PC-9 (cell line): ENCODE measurements around the gene CIAO3. TPM values are rescaled to one million over a fixed set of nuclear protein-coding genes. Genes with fewer than 3 reads are reported as not detected.

Source experiments
- BruUV-seq: library from RNA; stranded (reverse); fragments of 400-500 nt; replicated peaks from 2 replicates; lab custom pipeline; 2021; lab: Mats Ljungman, UMichigan
- CTCF ChIA-PET: fragments of 300-600 bp; sonication (Branson Sonifier 250); formaldehyde crosslinking; loops from one replicate; lab custom pipeline; 2022; ENCODE audit warnings: antibody characterized with exemption; lab: Charles Lee
- POLR2A ChIA-PET: fragments of 300-600 bp; sonication (Branson Sonifier 250); formaldehyde crosslinking; loops from one replicate; lab custom pipeline; 2022; ENCODE audit warnings: antibody characterized with exemption; ENCODE audit not compliant: unreplicated experiment; lab: Charles Lee
- DNase-seq, 2 experiments: peaks; one replicate each; pipeline versions ENCODE4 v3.0.0 to v3.0.0-alpha.2; 2015 to 2022; ENCODE audit warnings: mixed read lengths in 1 of 2
- H2AFZ ChIP-seq: fragments of 200-600 bp; sonication (generic); 2 replicates; pipeline ENCODE4 v1.8.1; 2017; ENCODE audit warnings: antibody characterized with exemption
- H3F3A ChIP-seq: fragments of 200-600 bp; sonication (generic); 2 replicates; pipeline ENCODE4 v1.8.1; 2017; ENCODE audit warnings: antibody characterized with exemption, mild to moderate bottlenecking, low read depth; ENCODE audit not compliant: insufficient read depth
- H3K27ac ChIP-seq: fragments of 200-600 bp; sonication (generic); 2 replicates; pipeline ENCODE4 v1.6.1; 2016; ENCODE audit warnings: mixed run types
- H3K27me3 ChIP-seq: fragments of 200-600 bp; sonication (generic); 2 replicates; pipeline ENCODE4 v1.6.1; 2016; ENCODE audit warnings: low read depth, mixed run types; ENCODE audit not compliant: insufficient read depth
- H3K36me3 ChIP-seq: fragments of 200-600 bp; sonication (generic); 2 replicates; pipeline ENCODE4 v1.6.1; 2016; ENCODE audit warnings: low read depth, mixed run types
- H3K4me1 ChIP-seq: fragments of 200-600 bp; sonication (generic); replicated peaks from 2 replicates; pipeline ENCODE4 v1.6.1; 2016; ENCODE audit warnings: mixed run types; ENCODE audit not compliant: insufficient read depth
- H3K4me2 ChIP-seq: fragments of 200-600 bp; sonication (generic); 2 replicates; pipeline ENCODE4 v1.6.1; 2017; ENCODE audit warnings: mixed run types
- H3K4me3 ChIP-seq: fragments of 200-600 bp; sonication (generic); 2 replicates; pipeline ENCODE4 v1.6.1; 2016; ENCODE audit warnings: mixed run types
- H3K79me2 ChIP-seq: fragments of 200-600 bp; sonication (generic); 2 replicates; pipeline ENCODE4 v1.6.1; 2017; ENCODE audit warnings: low read depth, mixed run types
- H3K9me2 ChIP-seq: fragments of 200-600 bp; sonication (generic); 2 replicates; pipeline ENCODE4 v1.8.1; 2017; ENCODE audit warnings: mild to moderate bottlenecking; ENCODE audit not compliant: insufficient read depth
- H3K9me3 ChIP-seq: fragments of 200-600 bp; sonication (generic); 2 replicates; pipeline ENCODE4 v1.8.1; 2016; ENCODE audit warnings: low read depth; ENCODE audit not compliant: insufficient read depth
- H4K20me1 ChIP-seq: fragments of 200-600 bp; sonication (generic); 2 replicates; pipeline ENCODE4 v1.8.1; 2017; ENCODE audit not compliant: insufficient read depth
- CTCF ChIP-seq: fragments of 200-600 bp; sonication (generic); conservative IDR thresholded peaks from 2 replicates; pipeline ENCODE4 v1.6.1; 2017; ENCODE audit warnings: mixed run types, antibody characterized with exemption, mild to moderate bottlenecking, moderate library complexity
- EZH2 ChIP-seq: fragments of 200-600 bp; sonication (generic); IDR thresholded peaks from 2 replicates; pipeline ENCODE4 v1.8.0; 2017; ENCODE audit warnings: antibody characterized with exemption, low read depth
- intact Hi-C: fragments of 100-400 bp; cut with micrococcal nuclease; formaldehyde crosslinking; loops from one replicate; pipeline ENCODE4 v1.10.0; 2022; ENCODE audit not compliant: unreplicated experiment
- total RNA-seq: library from RNA; stranded (reverse); gene quantifications from 2 replicates; pipeline ENCODE4 v1.2.3, GENCODE V29; 2021

Gene CIAO3
- total RNA-seq, 1 experiment from 2014 or later, result 44.2 TPM

GRCh38 chr16:707062-707538 is 33.7 kb downstream of the CIAO3 start:
- peaks cover 10% of the 10 kb centered on the region for H3K4me1 ChIP-seq
- H2AFZ ChIP-seq, result no peak overlapping the region
- H3K79me2 ChIP-seq, result no peaks in the 10 kb centered on the region
- no peak for DNase-seq
- CTCF ChIA-PET, result interaction anchor here (0.6 to 0.7 kb wide), 2 partner anchors 67 to 640 kb away, joined by 3 to 4 read pairs; no protein-coding TSS in a partner anchor
- no TSS peak for BruUV-seq
- intact Hi-C loops, result no loop called here
- H3K36me3 ChIP-seq, result no peaks in the 10 kb centered on the region
- H3K9me3 ChIP-seq, result no peaks in the 10 kb centered on the region
- POLR2A ChIA-PET, result interaction anchor here (0.6 kb wide), 1 partner anchor 375 kb away, joined by 4 read pairs; no protein-coding TSS in a partner anchor
- H4K20me1 ChIP-seq, result 0 out of 2 replicates have a peak, but pooled peaks cover 4% of the 10 kb centered on the region
- H3K27ac ChIP-seq, result no peak overlapping the region
- no peak overlapping the region for H3K4me3 ChIP-seq
- peaks cover 8% of the 10 kb centered on the region for H3F3A ChIP-seq
- TF ChIP-seq EZH2 (no peak), CTCF (no peak)
- no peaks in the 10 kb centered on the region for H3K9me2 ChIP-seq
- H3K27me3 ChIP-seq, result peaks cover 72% of the 10 kb centered on the region
- H3K4me2 ChIP-seq, result peak overlapping the region; percentile 36; the same call in 1 of the 2 replicates

GRCh38 chr16:706189-707061 is 34.4 kb downstream of the CIAO3 start:
- Histone ChIP-seq H3F3A (peaks cover 6% of the 10 kb centered on the region; the same call in 1 of the 2 replicates), H3K4me3 (no peak overlapping the region; the same call in 1 of the 2 replicates), H3K4me1 (peaks cover 4% of the 10 kb centered on the region; the same call in 1 of the 2 replicates), H3K9me2 (no peaks in the 10 kb centered on the region), H4K20me1 (0 out of 2 replicates have a peak, but pooled peaks cover 4% of the 10 kb centered on the region), H2AFZ (no peak overlapping the region), H3K4me2 (peak overlapping the region; percentile 36; the same call in 1 of the 2 replicates), H3K27me3 (peaks cover 79% of the 10 kb centered on the region), H3K9me3 (no peaks in the 10 kb centered on the region), H3K36me3 (no peaks in the 10 kb centered on the region), H3K79me2 (no peaks in the 10 kb centered on the region), H3K27ac (no peak overlapping the region)
- CTCF ChIA-PET, result interaction anchor here (0.6 to 0.7 kb wide), 3 partner anchors 27 to 641 kb away, joined by 3 to 7 read pairs (median 4); no protein-coding TSS in a partner anchor
- no peak for DNase-seq
- no peak for TF ChIP-seq CTCF
- TF ChIP-seq EZH2, result 0 out of 2 replicates have a peak, but pooled peaks have one; percentile 52
- BruUV-seq, result no TSS peak
- POLR2A ChIA-PET, result no interaction called here
- intact Hi-C loops, result no loop called here

GRCh38 chr16:705431-706188 is 35.2 kb downstream of the CIAO3 start, which contains the start of gene FBXL16:
Gene FBXL16, minus strand, starts transcription at chr16:705801. Its CDS starts 8,396 bp downstream, at chr16:697405.
- intact Hi-C loops, result no loop called here
- CTCF ChIA-PET, result interaction anchor here (0.6 kb wide), 1 partner anchor 47 kb away, joined by 3 read pairs; no protein-coding TSS in a partner anchor
- Histone ChIP-seq H3K9me2 (no peaks in the 10 kb centered on the region), H3K4me3 (peak within 1 kb of the TSS; percentile 49), H3K79me2 (no peaks in the 10 kb centered on the region), H3K27ac (no peak within 1 kb of the TSS), H3F3A (peaks cover 6% of the 10 kb centered on the region; the same call in 1 of the 2 replicates), H3K4me2 (peak within 1 kb of the TSS; percentile 61), H3K27me3 (peaks cover 75% of the 10 kb centered on the region), H2AFZ (no peak within 1 kb of the TSS), H3K9me3 (no peaks in the 10 kb centered on the region), H3K36me3 (no peaks in the 10 kb centered on the region), H3K4me1 (no peaks in the 10 kb centered on the region; the same call in 1 of the 2 replicates), H4K20me1 (0 out of 2 replicates have a peak, but pooled peaks cover 4% of the 10 kb centered on the region)
- no TSS peak for BruUV-seq
- no peak for TF ChIP-seq EZH2
- TF ChIP-seq CTCF, result no peak
- POLR2A ChIA-PET, result no interaction called here
- peak in 1 of 2 experiments; percentile 60 for DNase-seq
